Stomach (tissue), 4 donors: ENCODE results near the gene ABHD2.

Source experiments
- CTCF ChIP-seq, 7 experiments: fragments of 450-650 bp in 4 of 7; fragments of 200-600 bp in 3 of 7; sonication (generic) in 3 of 7; IDR thresholded peaks; one replicate each; pipeline ENCODE4 v1.5.1; 2016 to 2019; ENCODE audit warnings: antibody characterized with exemption in 7 of 7, control low read depth in 2 of 7, mild to moderate bottlenecking in 1 of 7
- EP300 ChIP-seq: sonication (generic); formaldehyde crosslinking; IDR thresholded peaks from one replicate; pipeline ENCODE4 v1.6.1; 2017; ENCODE audit warnings: antibody characterized with exemption

- TF ChIP-seq EP300 (no peak), CTCF (IDR thresholded peaks at IDR 0.05) (no peak)
Measured at GRCh38 chr15:89208256-89208655, 120.0 kb downstream of the ABHD2 start.
